T47D (cell line): Measurements from ENCODE around the gene IQSEC1.
A peak's percentile ranks its signal among the peaks of the same experiment; 100 is the strongest.

Experiments used
- DNase-seq, 2 experiments: peaks; one replicate each; pipeline versions ENCODE4 v3.0.0 to v3.0.0-alpha.2; 2011 to 2012; ENCODE audit warnings: low read depth in 1 of 2, low spot score in 1 of 2
- JUND ChIP-seq: IDR thresholded peaks from 2 replicates; pipeline ENCODE4 v1.6.1; 2012; ENCODE audit warnings: low read depth
- in situ Hi-C: cut with HindIII; loops from 2 replicates; pipeline ENCODE4 v1.10.0; 2016; ENCODE audit warnings: low sequenced_read_pairs, low pct_unique_long_range_greater_than_20kb

The IQSEC1 gene

GRCh38 chr3:12966847-12967605 lies 106.2 kb downstream of the IQSEC1 start:
- TF ChIP-seq JUND, result no peak
- in situ Hi-C loops, result no loop called here

GRCh38 chr3:12965999-12966846 lies 107.0 kb downstream of the IQSEC1 start:
- in situ Hi-C loops, result no loop called here
- DNase-seq, result no peak
- TF ChIP-seq JUND, result no peak

More at GRCh38 chr3:12966847-12967605, 106.2 kb downstream of the IQSEC1 start:
- DNase-seq, result peak in 1 of 2 experiments; percentile 66

GRCh38 chr3:12964711-12965612 lies 108.3 kb downstream of the IQSEC1 start:
- peak; percentile 90 to 91 for DNase-seq
- TF ChIP-seq JUND, result no peak
- in situ Hi-C loops, result no loop called here

DNA sequence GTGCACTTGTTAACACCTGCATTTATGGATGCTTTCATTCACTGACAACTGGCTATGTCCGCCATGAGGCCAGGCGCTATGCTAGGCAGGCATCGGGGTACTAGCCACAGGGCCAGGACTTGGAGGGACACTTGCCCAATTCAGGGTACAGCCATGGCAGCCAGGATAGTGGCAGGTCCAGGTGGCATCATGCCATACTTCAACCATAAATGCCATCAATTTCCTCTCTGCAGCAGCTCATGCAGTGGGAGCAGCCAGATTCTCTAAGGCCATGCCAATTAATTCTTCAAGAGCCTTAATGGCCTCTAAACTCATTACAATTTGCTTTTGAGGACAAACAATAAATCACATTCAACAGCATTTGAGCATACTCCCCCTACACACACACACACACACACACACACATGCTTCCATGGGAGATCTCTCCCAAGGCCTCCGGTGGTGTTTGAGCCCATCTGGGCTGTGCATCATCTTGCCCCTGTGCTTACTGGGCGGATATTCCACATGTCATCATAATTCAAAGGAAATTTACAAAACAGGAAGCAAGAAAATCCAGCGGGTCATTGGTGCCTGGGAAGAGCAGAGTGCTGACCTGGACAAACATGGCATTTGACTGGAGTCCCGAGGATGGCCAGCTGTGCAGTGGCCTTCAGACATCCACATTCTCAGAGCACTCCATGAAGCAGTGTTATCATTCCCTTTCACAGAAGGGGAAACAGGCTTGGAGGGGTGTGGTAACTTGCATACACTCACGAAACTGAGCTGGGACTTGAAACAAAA lies 109.1 kb downstream of the IQSEC1 start:
- TF ChIP-seq JUND, result no peak
- DNase-seq, result no peak
- in situ Hi-C loops, result no loop called here

GRCh38 chr3:12963231-12963896 lies 109.9 kb downstream of the IQSEC1 start:
- in situ Hi-C loops, result no loop called here
- TF ChIP-seq JUND, result no peak

GRCh38 chr3:12962292-12962691 lies 110.9 kb downstream of the IQSEC1 start:
- in situ Hi-C loops, result no loop called here
- no peak for TF ChIP-seq JUND
- DNase-seq, result no peak

More at GRCh38 chr3:12963231-12963896, 109.9 kb downstream of the IQSEC1 start:
- no peak for DNase-seq

DNA sequence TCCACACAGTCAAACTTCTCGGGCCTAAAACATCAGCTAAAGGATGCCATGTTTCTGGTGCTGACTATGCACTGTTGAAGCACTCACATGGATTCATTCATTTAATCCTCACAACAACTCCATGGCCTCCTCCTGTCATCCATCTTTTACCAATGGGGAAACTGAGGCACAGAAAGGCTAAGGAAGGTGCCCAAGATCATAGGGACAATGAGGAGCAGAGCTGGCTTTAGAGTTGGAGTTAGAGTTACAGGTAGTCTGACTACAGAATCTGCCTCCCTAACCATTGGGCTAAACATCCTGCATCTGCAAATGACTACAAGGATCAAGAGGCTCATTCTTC lies 111.6 kb downstream of the IQSEC1 start:
- no peak for DNase-seq
- in situ Hi-C loops, result no loop called here
- TF ChIP-seq JUND, result no peak

- no peak for TF ChIP-seq JUND
- in situ Hi-C loops, result no loop called here
- DNase-seq, result no peak
Observed at GRCh38 chr3:12961007-12961696, 112.1 kb downstream of the IQSEC1 start.

- TF ChIP-seq JUND, result no peak
- in situ Hi-C loops, result no loop called here
- no peak for DNase-seq
Observed at GRCh38 chr3:12960497-12960896, 112.7 kb downstream of the IQSEC1 start.

DNA sequence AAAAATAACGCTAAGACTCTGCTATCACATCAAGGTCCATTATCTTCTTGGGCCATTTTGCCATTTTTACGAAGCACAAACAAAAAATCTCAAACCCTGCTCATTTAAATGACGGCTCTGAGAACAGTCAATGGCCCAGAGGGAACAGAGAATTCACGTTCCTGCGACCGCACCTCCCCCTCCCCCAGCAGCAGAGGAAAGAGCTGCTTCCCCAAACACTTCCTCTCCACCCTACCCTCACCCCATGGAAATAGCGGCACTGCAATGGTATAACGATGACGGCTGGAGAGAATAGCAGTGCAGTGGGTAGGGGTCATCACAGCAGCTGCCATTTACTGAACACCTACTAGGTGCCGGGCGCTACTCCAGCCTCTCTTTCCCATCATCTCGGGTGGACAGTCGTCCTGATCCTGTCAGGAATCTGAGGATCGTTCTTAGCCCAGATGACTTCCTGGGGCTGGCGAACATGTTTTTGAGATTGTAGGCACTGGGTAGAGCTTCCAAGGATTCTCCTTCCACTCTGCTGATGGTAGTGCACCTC lies 113.3 kb downstream of the IQSEC1 start:
- TF ChIP-seq JUND, result no peak
- in situ Hi-C loops, result no loop called here
- DNase-seq, result no peak

GRCh38 chr3:12959410-12959809 lies 113.8 kb downstream of the IQSEC1 start:
- TF ChIP-seq JUND, result no peak
- in situ Hi-C loops, result no loop called here
- DNase-seq, result no peak
